GM18511 (cell line): ENCODE data around the gene CLDN18.
A peak's percentile ranks its signal among the peaks of the same experiment; 100 is the strongest.

ENCODE experiments used
- ATAC-seq: cut with Tn5 transposase; IDR thresholded peaks from one replicate; pipeline ENCODE4 v1.9.1; 2021; ENCODE audit warnings: mild to moderate bottlenecking, moderate library complexity; ENCODE audit not compliant: unreplicated experiment

CLDN18 gene

DNA sequence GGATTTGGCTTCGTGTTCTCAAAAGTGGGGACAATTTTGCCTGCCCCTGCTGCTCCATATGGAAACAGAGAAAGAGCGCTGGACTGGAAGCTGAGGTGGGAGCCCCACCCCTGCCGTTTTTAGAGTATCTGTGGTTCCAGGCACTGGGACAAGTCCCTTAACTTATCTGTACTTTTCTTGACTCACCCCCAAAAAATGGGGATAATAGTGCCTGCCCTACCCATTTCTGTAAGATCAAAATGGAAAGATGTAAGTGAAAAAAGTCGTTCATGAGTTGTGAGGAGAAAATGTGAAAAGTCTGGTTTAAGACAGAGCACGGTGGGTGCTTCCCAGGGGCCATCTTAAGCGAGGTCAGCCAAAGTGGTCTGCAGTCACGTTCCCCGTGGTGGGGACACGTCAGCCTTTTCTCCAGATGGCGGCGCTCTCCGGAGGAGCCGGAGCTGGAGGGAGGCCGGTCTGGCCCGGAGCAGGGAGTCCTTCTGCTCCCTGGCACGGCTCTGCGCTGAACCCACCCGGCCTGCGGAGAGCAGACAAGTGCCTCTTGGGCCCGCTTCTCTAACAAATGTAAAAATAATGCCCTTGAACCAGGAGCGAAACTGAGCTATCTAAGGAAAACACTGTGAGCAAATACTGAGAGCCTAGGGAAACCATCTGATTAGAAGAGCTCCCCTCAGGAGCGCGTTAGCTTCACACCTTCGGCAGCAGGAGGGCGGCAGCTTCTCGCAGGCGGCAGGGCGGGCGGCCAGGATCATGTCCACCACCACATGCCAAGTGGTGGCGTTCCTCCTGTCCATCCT is at the start of gene CLDN18:
TSS of gene CLDN18 (plus strand) at position 690 of the 797 bp plus-strand sequence. CDS start at position 751, 61 bp downstream.
- ATAC-seq, result no peak

- no peak for ATAC-seq
Measured at GRCh38 chr3:137962251-137962650, 47.7 kb upstream of the CLDN18 start.

DNA sequence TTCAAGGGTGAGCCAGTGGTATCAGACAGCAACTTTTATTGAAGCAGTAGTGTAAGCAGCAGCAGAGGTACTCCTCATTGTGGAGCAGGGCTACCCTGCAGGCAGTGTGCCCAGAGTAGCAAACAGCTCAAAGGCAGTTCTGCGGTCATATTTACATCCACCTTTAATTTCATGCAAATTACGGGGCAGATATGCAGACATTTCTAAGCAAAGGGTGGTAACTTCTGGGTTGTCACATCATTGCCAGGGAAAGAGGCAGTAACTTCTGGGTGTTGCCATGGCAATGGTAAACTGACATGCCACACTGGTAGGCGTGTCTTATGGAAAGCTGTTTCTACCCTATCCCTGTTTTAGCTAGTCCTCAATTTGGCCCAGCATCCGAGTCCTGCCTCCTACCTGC is 46.5 kb upstream of the CLDN18 start:
- no peak for ATAC-seq

GRCh38 chr3:137970914-137971831 is 38.8 kb upstream of the CLDN18 start:
- peak; percentile 95 for ATAC-seq

DNA sequence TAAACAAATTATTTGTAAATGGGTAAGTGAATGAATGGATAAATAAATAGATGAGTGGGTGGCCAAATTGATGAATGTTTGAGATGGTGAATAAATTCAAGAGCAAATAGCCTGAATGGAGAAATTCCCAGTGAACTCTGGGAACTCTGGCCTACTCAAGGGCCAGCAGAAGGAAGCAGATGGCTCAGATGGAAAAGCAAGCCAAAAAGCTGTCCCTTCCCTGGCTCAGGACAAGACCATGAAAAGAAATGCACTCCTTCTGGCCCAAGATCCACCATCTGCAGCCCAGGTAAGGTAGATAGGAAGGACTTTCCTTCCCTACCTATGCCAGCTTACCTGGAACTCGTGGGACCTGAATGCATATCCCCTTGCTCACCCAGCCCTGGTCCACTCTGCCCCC is 37.6 kb upstream of the CLDN18 start:
- no peak for ATAC-seq

GRCh38 chr3:137978328-137978727 is 31.6 kb upstream of the CLDN18 start:
- no peak for ATAC-seq

- ATAC-seq, result peak; percentile 30
Measured at GRCh38 chr3:137987723-137988122, 22.2 kb upstream of the CLDN18 start.

DNA sequence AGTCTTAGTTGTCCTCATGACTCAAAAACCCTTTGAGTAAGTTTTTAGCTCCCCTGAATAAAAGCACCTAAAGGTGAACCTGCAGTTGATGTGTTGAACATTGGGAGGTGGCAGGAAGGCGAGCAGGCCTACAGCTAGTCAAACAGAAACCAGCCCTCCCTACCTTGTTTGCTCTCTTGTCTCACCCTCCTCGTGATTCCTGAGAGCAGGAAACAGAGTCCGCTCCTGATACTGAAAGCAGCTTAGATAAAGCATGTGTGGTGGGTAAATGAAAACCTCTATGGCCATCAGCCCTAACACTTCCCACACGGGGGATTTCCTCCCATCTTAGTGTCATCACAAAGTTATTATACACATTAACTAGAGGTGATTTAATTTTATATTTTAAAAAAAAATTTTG is 21.8 kb upstream of the CLDN18 start:
- ATAC-seq, result peak; percentile 83

- peak; percentile 62 for ATAC-seq
Measured at GRCh38 chr3:137988982-137989381, 21.0 kb upstream of the CLDN18 start.

DNA sequence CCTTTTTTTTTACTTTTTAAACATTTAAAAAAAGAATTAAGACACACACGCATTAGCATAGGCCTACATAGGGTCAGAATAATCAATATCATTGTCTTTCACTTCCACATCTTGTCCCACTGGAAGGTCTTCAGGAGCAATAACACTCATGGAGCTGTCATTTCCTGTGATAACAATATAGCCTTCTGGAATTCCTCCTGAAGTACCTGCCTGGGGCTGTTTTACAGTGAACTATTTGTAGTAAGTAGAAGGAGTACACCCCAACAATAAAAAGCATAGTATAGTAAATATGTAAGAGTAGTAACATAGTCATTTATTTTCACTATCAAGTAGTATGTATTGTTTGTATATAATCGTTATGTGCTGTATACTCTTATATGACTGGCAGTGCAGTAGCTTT is 19.5 kb upstream of the CLDN18 start:
- ATAC-seq, result no peak

DNA sequence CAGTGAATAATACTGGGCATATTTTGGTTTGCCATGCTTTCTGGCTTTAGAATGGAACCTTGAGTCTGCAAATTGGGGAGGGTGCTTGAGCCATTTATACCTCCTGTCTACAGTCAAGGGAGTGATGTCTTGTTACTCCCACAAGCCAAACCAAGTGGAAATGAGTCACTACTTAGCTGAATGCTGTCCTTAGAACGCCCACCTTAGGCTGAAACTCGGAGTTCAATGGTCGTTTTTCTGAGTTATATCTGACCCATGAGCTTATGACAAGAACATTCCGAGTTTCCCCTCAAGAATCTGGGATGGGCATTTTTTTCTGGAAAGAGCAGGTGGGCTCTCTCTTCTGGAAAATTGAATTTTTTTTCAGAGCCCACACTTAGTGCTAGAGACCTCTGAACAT is 17.4 kb upstream of the CLDN18 start:
- ATAC-seq, result no peak

DNA sequence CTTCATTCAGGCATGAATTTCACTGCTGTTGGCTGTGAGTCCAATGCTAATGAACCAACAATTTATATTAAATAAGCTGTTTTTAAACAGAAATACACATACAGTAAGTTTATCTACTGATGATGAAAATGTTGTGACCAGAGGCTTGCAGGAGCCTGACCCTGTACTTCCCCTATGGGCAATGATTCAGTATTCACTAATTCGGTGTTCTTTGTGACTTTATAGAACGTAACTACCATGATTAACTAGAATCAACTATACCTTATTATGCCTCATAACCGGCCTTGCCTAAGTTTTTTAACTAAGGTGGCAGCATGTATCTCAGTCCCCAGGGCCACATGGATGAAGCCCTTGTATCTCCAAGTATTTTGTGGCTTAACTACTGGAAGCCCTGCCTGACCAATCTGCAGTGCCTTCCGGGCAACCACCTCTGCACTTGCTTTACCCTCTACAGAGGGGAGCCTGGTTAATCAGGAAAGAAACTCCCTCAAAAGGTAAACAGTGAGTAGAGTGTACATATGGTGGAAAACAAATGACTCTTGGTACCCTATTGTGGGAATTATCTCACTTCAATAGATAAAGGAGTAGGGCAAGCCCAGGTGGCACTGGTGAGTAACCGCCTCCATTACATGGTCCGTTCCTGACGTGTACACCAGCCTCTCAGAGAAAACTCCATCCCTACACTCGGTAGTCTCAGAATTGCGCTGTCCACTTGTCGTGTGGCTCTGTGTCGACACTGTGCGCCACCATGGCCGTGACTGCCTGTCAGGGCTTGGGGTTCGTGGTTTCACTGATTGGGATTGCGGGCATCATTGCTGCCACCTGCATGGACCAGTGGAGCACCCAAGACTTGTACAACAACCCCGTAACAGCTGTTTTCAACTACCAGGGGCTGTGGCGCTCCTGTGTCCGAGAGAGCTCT is 11.6 kb upstream of the CLDN18 start:
- ATAC-seq, result no peak

- no peak for ATAC-seq
Measured at GRCh38 chr3:138003069-138003468, 6.9 kb upstream of the CLDN18 start.

GRCh38 chr3:138005627-138006026 is 4.3 kb upstream of the CLDN18 start:
- no peak for ATAC-seq

DNA sequence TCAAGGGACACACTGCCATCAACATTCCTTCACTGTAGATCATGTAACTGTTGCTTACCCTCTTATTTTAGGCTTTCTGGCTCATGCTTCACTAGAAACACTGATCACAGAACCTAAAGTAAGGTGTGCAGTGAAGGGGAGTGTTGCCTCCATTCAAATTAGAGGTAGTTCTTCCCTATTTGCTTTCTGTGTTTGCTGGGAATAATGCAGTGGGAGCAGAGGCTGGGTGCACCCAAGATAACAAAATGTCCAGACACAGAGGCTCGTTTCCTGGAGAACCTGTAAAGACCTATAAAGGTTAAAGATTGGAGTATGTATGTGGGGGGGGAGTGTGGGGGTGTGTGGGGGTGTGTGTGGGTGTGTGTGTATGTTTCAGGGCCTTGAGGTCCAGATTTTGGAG is 2.1 kb upstream of the CLDN18 start:
- no peak for ATAC-seq

- ATAC-seq, result no peak
Measured at GRCh38 chr3:138010273-138010590, 267 bp downstream of the CLDN18 start.

DNA sequence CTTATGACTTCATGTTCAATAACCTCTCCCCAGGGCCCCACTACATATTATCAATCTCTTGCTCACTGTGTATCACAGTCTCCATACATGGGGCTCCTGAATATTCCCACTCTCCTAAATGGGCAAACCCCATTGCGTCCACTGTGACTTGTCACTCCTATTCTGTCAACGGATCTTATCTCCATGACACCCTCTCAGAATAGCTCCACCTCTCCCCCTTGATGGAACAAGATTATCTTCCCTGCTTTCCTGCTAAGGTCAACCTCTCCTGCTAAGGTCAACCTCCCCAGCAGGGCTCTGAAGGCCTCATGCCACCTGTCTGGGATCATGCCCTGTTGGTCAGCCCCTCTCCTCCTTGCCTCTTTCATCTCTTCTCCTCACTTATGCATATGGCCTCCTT is 1.8 kb downstream of the CLDN18 start:
- ATAC-seq, result no peak

- ATAC-seq, result no peak
Measured at GRCh38 chr3:138012526-138012925, 2.6 kb downstream of the CLDN18 start.

GRCh38 chr3:138016065-138016464 is 6.1 kb downstream of the CLDN18 start:
- no peak for ATAC-seq

GRCh38 chr3:138019281-138020069 is 9.5 kb downstream of the CLDN18 start:
- no peak for ATAC-seq
